Esophagus muscularis mucosa (tissue), 3 donors: ENCODE measurements around the gene GOLGA5.

Experiments
- CTCF ChIP-seq, 3 experiments: fragments of 200-600 bp in 2 of 3; fragments of 450-650 bp in 1 of 3; sonication (generic) in 2 of 3; IDR thresholded peaks; one replicate each; pipeline ENCODE4 v1.5.1; 2017 to 2019; ENCODE audit warnings: antibody characterized with exemption in 3 of 3, mild to moderate bottlenecking in 2 of 3, moderate library complexity in 1 of 3
- POLR2A ChIP-seq: fragments of 450-650 bp; IDR thresholded peaks from one replicate; pipeline ENCODE4 v1.6.1; 2017; ENCODE audit warnings: antibody characterized with exemption, moderate library complexity, mild to moderate bottlenecking, low read depth
- POLR2AphosphoS5 ChIP-seq, 2 donors: sonication (generic); formaldehyde crosslinking; IDR thresholded peaks; one replicate each; pipeline ENCODE4 v1.6.1; 2017; ENCODE audit warnings: antibody characterized with exemption in 2 of 2

- TF ChIP-seq CTCF (IDR thresholded peaks at IDR 0.05) (no peak), POLR2A (no peak), POLR2AphosphoS5 (IDR thresholded peaks at IDR 0.05) (no peak)
Measured at GRCh38 chr14:92789457-92790089, 4.5 kb upstream of the GOLGA5 start.
